Stimulated activated CD4-positive, alpha-beta T cell treated with anti-CD3 and anti-CD28 coated beads, Interleukin-4, amount 100 ng/mL, for 1 hour (primary cell): ENCODE data around the gene SUPT20H.
"Not testable (repeated sequence)": the region's sequence is repeated elsewhere in the genome, so short reads cannot be mapped to it uniquely, and the experiment has no call there.

Experiments
- DNase-seq: peaks from one replicate; pipeline ENCODE4 v3.0.0-alpha.2; 2020

SUPT20H gene

DNA sequence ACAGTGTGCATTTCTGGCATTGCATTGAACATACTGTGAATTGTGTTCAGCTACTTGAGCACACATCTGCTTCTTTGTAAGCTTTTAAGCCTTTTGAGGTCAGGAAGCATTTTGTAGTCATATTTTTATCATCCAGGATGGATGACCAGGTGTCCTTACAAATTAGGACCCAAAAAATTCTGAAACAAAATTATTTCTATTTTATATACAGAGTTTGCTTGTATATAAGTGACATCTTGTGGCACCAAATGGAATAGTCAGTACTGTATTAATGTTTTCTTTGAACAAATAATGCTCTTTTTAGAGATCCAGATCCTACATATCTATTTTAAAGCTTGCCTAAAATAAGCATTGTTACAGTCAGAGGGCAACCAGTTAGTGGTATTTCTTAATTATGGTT lies 9.5 kb upstream of the SUPT20H start:
- DNase-seq: no peak

DNA sequence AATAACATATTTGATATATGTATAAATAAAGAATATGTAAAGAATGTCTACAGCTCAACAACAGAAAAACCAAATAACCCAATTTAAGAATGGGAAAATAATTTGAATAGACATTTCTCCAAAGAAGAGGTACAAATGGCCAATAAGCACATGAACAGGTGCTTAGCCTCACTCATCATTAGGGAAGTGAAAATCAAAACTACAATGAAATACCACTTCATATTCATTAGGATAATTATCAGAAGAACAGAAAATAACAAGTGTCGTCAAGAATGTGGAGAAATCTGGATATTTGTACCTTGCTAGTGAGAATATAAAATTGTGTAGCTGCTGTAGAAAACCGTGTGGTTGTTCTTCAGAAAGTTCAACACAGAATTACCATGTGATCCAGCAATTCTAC lies 8.4 kb upstream of the SUPT20H start:
- DNase-seq: no peak

DNA sequence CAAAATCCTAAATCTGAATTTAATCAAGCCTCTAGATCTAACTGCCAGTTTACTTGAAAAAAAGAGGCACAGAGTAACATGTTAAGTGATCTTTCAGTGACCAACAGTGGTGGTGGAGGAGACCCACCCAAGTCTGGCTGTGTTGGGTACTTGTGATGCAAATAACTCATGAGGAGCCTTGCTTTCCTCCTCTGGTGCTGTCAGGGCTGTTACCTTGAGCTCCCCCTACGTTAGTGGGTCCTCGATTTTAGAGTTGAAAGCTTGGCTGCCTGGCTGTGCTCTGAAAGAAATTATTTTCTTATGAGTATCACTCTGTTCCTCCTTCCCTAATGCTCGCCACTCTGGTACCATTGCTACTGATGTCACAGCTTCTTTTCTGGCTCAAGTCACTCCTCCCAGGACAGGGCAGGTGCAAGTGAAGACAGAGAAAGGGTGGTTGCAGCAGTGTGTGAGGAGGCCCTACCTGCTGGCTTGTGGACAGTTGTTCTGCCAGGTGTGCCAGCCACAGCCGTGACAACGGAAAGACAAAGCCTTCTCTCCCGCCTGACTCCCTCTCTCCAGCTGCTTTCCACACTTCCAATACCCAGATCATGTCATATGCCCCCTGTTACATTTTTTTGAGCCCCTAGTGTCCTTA lies 6.5 kb upstream of the SUPT20H start:
- DNase-seq: no peak

DNA sequence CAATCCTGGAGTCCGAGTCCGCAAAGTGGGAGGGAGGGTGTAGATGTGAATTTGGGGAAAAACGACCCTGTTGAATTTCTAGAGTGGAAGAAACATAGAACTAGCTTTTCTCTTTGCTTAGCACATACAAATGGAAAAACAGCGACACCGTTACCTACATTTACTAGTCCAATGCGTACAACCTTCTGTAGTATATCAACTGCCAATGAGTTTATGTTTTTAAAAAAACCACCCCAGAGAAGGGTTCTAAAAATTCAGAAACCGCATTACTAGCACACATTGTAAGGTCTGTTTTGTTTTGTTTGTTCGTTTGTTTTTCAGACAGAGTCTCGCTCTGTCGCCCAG lies 332 bp upstream of the SUPT20H start:
- DNase-seq: no peak

DNA sequence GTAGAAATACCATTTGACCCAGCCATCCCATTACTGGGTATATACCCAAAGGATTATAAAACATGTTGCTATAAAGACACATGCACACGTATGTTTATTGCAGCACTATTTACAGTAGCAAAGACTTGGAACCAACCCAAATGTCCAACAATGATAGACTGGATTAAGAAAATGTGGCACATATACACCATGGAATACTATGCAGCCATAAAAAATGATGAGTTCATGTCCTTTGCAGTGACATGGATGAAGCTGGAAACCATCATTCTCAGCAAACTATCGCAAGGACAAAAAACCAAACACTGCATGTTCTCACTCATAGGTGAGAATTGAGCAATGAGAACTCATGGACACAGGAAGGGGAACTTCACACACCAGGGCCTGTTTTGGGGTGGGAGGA lies 3.3 kb downstream of the SUPT20H start:
- DNase-seq: not testable (repeated sequence)

DNA sequence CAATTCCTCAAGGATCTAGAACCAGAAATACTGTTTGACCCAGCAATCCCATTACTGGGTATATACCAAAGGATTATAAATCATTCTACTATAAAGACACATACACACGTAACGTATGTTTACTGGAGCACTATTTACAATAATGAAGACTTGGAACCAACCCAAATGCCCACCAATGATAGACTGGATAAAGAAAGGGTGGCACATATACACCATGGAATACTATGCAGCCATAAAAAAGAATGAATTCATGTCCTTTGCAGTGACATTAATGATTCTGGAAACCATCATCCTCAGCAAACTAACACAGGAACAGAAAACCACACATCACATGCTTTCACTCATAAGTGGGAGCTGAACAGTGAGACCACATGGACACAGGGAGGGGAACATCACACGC lies 6.4 kb downstream of the SUPT20H start:
- DNase-seq: not testable (repeated sequence)

DNA sequence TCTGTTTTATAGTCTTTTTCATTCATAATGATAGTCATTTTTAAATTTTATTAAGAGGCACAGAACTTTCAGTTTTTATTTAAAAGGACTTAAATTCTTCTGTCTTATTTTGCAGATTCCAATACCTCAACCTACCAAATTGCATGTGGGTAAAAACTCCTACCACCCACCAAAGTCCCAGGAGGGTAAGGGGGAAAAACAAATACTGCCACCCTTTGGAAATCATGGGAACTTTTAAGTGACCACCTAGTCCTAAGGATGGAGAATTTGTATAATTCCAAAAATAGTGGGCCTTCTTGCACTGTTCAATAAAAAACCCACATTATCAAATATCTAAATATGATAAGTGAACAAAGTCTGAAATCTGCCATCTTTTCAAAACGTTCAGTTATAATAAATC lies 9.7 kb downstream of the SUPT20H start:
- DNase-seq: no peak

DNA sequence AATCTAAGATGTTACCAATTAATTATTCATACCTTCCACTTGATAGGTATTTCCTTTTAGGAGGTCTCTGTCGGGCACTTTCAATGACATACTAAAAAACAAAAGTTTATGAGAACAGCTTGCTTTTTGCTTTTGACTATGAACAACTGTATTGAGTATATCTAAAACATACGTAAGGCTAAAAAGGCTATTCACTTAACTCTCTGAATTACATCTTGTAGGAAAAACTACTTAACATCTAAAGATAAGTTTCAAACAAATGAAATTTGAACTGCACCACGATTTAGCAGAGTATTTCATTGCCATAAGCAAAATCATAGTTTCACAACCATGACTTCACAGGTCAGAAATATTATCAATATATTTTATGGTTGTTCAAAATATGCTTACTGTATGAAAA lies 11.6 kb downstream of the SUPT20H start:
- no peak for DNase-seq

DNA sequence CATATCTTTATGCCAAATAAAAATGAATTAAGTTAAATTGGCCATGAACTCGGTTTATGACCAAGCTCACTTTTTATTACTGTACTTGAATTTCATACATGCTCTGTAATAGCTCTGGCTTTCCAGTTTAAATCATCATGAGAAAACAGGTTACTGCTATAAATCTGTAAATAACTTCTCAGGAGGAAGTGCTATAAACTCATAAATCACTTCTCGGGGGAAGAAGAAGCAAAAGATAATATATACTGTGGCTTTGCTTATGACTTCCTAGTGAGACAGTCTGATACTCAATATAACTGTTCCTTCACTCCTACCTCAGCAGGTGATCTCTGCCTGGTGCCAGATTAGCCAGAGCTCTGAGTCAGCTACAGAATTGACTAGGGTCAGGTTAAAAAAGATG lies 12.5 kb downstream of the SUPT20H start:
- DNase-seq: no peak

DNA sequence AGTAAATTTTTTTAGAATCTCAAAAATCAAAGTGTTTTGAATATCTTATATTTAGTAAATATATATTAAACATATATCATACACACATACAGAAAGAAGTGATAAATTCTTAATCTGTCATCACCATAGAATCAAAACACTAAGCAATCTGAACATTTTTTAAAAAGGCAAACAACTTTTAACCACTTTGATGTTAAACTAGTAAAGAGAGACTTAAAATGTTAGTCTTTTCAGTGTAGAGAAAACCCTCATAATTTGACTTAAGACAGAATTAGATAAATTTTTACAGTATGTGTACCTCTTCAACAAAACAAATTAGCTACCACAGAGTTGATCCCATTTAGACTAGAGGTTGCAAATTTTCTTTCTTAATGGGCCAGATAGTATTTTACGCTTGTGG lies 13.4 kb downstream of the SUPT20H start:
- DNase-seq: no peak

DNA sequence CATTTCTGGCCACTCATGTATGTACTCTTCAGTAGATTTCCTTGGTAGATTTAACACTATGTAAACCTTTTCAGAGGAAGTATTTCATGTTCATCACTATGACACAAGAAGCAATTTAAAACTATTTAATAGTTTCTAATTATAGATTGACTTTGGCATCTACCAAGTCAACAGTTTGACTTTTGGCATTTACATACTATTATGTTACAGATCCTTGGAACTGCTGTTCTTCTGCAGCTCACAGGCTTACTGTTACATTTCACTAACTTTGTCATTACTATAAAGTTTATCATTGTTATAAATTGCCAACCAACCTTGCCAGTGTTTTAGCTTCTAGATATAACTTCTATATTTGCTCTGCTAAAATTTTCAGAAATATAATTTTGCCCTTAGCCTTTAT lies 18.7 kb downstream of the SUPT20H start:
- no peak for DNase-seq

DNA sequence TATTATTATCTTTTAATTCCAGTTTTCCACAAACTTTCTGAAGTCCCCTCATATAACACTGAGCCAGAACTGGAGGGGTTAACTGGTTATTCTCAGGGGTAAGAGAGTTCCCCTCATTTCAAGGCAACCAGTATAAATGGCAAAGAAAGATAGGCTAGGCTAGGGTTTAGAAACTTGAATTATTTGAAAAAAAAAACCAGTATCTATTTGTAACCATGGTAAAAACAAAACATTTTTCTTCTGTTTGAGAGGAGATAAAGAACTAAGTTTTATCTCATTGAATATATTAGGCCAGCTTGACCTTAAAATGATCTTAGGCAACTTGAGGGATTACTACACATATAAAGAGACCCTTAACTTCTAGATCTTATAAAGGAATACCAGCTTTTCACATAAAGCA lies 19.6 kb downstream of the SUPT20H start:
- DNase-seq: no peak

DNA sequence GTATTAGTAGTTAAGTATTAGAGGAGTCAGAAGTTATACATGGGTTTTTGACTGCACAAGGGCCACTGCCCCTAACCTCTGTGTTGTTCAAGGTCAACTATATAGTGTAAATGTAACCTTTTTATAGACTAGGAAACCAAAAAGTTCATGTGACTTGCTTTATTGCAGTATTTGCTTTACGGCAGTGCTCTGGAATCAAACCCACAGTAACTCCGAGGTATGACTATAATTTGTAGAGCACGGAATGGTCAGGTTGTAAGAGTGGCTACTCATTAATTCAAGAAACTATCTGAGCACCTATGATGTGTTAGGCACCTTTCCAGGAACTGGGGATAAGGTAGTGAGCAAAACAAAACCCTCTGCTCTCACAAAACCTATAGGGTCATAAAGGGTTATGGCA lies 22.2 kb downstream of the SUPT20H start:
- DNase-seq: no peak

DNA sequence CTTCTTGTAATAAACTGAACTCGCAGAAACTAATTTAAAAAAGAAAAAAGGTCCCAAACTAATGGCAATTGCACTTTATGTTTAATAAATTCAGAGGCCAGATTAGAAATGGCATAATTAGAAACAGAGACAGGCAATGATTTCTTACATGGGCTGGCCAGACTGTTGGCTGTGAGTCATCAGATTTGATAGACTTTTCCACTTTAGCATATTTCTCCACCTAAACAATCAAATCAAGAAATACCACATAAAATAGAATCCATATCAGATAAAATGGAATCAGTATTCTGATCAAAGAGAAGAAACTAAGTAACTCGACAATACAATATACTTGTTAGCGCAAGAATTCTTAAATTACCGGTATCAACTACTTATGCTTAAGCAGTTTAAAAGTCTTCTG lies 29.9 kb downstream of the SUPT20H start:
- no peak for DNase-seq

DNA sequence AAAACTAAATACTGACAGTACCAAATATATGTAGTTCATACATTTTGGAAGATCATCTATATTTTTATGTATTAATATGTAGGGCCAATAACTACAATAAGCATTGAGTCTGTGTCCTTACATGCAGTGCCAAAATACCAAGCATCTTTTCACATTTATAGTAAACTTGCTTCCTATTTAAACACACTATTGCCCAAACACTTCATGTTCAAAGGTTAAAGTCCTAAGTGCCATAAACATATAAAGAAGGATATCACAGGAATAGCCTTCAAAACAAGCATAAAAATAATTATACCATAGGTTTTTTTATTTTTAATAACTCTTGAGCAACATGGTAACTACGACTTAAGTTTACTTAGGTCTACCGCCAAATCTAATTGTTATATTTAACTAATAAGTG lies 31.8 kb downstream of the SUPT20H start:
- no peak for DNase-seq

DNA sequence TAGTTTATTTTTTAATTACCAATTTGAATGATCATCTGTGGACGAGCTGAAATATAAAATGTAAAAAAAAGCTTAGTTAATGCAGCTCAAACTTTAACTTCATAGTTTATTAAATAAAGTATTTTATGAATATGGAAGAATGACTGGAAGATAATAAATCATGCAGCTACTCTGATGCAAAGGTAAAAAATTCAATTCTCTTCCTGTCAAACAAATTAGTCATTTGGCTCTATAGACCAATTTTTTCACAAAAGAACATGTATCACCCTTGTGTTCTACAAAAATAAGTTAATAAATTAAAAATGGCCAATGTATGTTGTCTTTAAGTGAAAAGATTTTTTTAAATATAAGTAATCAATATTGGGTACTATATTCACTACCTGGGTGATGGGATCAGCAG lies 32.7 kb downstream of the SUPT20H start:
- no peak for DNase-seq

DNA sequence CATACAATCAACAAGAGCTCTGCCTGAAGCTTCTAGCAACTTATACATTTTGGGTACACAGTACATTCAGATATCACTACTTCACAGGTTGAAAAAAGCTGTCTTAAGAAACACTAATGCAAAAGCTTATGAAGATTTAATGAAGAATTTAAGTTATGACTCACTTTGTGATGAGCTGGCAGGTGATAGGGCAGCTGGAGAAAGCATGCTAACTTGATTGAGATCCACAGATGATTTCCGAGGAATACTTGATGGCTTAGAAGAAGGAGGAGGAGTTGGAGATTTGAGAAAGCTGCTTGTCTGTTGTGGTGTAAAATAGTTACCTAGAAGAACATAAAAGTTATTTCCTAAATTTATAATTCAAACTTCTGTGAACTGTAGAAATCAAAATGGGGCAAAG lies 35.6 kb downstream of the SUPT20H start:
- no peak for DNase-seq

DNA sequence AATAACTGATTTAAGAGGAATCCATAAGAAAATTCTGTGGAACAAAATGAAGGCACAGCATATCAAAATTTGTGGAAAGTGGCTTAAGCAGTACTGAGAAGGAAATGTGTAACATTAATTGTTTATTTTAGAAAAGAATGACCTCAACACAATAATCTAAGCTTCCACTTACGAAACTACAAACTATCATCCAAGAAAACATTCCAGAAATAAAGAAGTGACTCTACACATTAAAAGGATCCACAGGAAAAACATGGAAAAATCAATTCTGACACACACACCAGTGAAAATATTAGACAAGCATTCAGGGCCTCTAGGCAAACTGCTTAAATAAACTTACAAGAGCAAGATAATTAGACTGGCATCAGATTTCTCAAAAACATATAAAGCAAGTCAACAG lies 44.9 kb downstream of the SUPT20H start:
- DNase-seq: no peak

DNA sequence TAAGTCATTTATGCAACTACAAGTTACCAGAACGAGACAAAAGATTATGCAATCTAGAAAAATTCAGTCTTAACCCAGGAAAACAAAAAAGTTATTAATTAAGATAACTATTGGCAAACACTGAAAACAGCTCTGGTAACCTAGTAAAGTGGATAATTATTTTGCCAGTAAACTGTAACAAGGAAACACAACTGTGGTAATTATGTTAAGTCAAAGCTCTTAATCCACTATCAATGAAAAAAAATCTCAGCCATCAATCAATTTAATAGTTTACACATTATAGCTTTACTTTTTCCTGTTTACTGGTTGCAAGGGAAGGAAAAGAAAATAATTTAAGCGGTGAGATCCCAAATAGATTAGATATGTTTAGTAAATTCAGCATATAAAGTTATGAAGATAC lies 47.7 kb downstream of the SUPT20H start:
- DNase-seq: no peak

DNA sequence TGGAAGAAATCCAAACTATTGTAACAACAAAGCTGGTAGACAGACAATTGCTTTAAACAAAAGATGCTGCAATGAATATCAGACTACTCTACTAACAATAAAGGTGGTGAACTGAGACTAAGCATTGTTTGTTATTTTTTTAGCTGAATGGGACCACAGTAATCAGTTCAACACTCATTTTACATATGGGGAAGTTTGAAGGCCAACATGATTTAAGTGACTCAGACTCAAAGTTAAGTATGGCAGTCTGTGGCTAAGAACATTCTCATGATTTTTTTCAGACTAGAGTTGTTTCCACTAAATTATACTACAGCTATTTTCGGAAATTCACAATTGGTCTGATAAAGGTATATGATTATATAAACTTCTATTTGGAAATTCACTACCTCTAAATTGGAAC lies 48.5 kb downstream of the SUPT20H start:
- no peak for DNase-seq

DNA sequence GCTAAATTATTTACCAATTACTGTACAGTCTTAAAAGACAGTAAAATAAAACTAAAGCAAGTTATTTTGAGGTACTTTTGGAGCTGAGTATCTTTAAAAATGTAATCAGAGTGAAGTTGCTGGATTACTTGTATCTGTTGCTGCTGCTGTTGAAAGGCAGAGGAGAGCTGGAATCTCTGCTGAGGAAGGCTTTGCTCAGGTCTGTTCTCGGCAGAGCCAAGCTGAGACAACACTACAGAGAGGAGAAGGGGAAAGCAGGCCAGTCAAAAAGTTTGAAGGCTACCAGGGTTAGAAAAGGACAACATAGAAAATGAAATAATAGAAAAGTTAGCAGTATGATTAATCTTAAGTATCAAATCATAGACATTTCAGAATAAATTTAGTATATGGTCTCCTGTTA lies 49.1 kb downstream of the SUPT20H start:
- no peak for DNase-seq

DNA sequence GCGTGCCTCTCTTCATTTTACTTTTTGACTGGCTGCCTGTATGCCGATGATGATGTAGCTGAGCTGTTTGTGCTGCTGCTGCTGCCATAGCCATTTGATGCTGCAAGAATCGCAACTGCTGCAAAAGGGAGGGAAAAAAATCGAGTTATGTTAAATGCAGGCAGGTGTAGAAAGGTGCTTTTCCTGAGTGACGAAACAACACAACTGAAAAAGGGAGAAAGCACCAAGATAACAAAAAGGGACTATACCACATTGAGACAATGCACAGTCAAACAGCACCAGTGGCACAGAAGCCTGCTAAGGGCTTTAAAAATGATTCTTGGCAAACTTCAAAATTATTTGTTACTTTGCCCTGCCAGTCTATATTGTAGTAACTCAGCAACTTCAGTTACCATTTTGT lies 49.8 kb downstream of the SUPT20H start:
- no peak for DNase-seq

DNA sequence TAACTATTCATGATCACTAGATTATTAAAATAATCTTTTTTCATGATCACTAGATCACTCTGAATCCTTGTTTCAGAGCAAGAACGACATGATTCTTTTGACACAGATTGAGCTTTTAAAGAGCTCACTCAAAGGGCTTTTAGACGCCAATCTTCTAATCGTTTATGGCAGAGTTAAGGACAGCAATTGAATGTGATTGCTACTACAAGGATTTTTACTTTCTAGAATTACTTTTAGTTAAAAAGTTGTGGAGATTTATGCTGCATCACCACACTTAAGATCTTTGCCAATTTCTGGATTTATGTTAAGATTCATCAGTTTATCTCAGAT lies 57.6 kb downstream of the SUPT20H start:
- DNase-seq: no peak

DNA sequence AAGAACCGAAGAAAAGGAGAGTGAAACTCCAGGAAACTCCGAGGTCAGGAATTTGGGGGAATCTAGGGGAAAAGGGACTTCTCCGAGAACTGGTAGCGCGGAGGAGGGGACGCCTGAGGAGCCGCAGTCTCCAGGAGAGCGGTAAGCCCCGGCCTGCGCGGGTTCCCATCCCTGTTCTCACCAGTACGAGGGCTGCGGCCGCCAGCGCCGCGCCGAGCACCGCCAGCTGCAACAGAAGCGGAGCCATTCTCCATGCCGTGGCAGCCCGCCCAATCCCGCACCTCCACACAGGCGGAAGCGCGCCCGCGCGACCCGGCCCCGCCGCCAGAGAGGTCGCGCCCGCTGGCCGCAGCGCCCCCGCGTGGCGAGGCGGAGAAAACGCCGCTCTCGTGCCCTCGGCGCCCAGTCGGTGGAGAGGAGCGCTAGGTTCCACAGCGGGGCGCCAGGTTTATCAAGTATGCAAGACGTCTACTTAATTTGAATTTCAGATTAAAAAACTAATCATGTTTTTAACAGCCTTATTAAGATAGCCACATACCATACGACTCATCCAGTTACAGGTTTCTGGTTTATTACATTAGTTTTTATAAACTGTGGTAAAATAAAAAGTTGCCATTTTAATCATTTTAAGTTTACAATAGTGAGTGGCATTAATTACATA lies 60.3 kb downstream of the SUPT20H start, which contains the start of gene ALG5:
TSS of gene ALG5 (minus strand) at position 287 of the 661 bp plus-strand sequence. CDS start at position 247, 40 bp downstream.
- DNase-seq: peak; percentile 92

DNA sequence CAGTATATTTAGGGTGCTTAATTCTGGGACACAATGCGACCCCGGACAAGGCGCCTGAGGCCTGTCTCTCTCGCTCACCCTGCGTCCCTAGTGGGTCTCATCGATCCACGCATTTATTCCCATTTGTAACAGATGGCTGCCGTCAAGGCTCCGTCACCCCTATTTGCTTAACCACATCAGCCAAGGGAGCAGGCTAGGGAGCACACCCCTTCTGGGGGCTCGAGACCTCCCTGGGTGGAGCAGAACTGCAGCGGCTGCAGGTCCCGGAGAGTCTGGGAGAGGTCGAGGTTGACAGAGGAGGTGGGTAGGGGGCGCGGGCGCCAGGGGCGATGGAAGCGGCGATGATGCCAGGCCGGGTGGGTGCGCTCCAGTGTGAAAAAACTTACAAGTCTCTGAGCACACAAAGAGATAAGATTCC lies 60.9 kb downstream of the SUPT20H start:
- peak; percentile 26 for DNase-seq
